NOMO-1 treated with DMSO at 0.1 percent for 48 hours (cell line): ENCODE results near the gene TAF3.

ENCODE experiments used
- DNase-seq: peaks from one replicate; lab custom pipeline; 2025; ENCODE audit not compliant: unreplicated experiment; lab: John Stamatoyannopoulos, UW

The TAF3 gene

GRCh38 chr10:7962592-7962991, 144.3 kb downstream of the TAF3 start:
- no peak for DNase-seq

- DNase-seq, result no peak
Measured at GRCh38 chr10:7965457-7965856, 147.2 kb downstream of the TAF3 start.

GRCh38 chr10:7967035-7967434, 148.7 kb downstream of the TAF3 start:
- no peak for DNase-seq

- peak; percentile 50 for DNase-seq
Measured at GRCh38 chr10:7968510-7969112, 150.3 kb downstream of the TAF3 start.

GRCh38 chr10:7969623-7970022, 151.3 kb downstream of the TAF3 start:
- no peak for DNase-seq

GRCh38 chr10:7971949-7972348, 153.6 kb downstream of the TAF3 start:
- DNase-seq, result no peak

GRCh38 chr10:7972367-7972766, 154.1 kb downstream of the TAF3 start:
- DNase-seq, result no peak

GRCh38 chr10:7980196-7980595, 161.9 kb downstream of the TAF3 start:
- DNase-seq, result no peak

GRCh38 chr10:7982727-7983126, 164.4 kb downstream of the TAF3 start:
- no peak for DNase-seq

- DNase-seq, result no peak
Measured at GRCh38 chr10:7984325-7984724, 166.0 kb downstream of the TAF3 start.

GRCh38 chr10:7984896-7985295, 166.6 kb downstream of the TAF3 start:
- DNase-seq, result no peak

GRCh38 chr10:7986851-7987250, 168.5 kb downstream of the TAF3 start:
- peak; percentile 62 for DNase-seq

- DNase-seq, result no peak
Measured at GRCh38 chr10:7988989-7989388, 170.7 kb downstream of the TAF3 start.

GRCh38 chr10:7998831-7999230, 180.5 kb downstream of the TAF3 start:
- no peak for DNase-seq

GRCh38 chr10:8004469-8005000, 186.2 kb downstream of the TAF3 start:
- no peak for DNase-seq

GRCh38 chr10:8006274-8006999, 188.1 kb downstream of the TAF3 start:
- DNase-seq, result peak; percentile 66

- DNase-seq, result no peak
Measured at GRCh38 chr10:8009031-8009430, 190.7 kb downstream of the TAF3 start.

GRCh38 chr10:8013006-8013405, 194.7 kb downstream of the TAF3 start:
- DNase-seq, result no peak

- DNase-seq, result no peak
Measured at GRCh38 chr10:8013619-8014018, 195.3 kb downstream of the TAF3 start.

- no peak for DNase-seq
Measured at GRCh38 chr10:8014649-8015048, 196.3 kb downstream of the TAF3 start.

GRCh38 chr10:8017277-8017676, 199.0 kb downstream of the TAF3 start:
- DNase-seq, result no peak

- DNase-seq, result no peak
Measured at GRCh38 chr10:8023321-8023720, 205.0 kb downstream of the TAF3 start.

GRCh38 chr10:8023851-8024250, 205.5 kb downstream of the TAF3 start:
- no peak for DNase-seq
